Measurements from ENCODE around the gene TFCP2.

TFCP2 gene

DNA sequence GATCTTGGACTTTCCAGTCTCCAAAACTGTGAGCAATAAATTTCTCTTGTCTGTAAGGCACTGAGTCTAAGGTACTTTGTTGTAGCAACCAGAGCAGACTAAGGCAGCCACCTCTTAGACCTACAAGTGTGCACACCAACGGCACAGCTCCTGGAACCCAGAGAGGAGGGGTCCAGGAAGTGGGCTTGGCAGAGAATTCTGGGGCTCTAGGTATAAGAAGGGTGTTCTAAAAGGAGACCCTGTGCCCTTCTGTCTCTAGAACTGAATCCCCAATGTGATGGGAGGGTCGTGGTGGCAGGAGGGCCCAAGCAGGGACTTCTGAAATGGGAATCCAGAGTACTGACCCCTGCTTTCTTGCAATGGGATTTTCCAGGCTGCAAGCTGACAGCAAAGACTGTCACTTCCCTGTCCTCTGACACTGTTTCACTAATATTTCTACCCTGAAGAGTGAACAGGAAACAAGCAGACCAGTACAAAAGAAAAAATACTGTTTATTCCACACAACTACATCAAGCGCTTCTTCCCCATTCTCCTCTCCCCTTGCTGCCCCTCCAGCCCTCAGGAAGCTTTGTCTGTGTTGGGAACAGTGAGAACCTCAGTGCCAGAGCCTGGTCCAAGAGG lies 13.6 kb upstream of the TFCP2 start:
- no peak for TF ChIP-seq CTCF (IDR thresholded peaks at IDR 0.05; ENCODE audit: control extremely low read depth, extremely low read depth, low read depth, missing control alignments)
- ChIA-PET POLR2A (no interaction called here), CTCF (interaction anchor here (0.7 to 1.2 kb wide), 4 partner anchors 12 to 32 kb away, joined by 3 to 4 read pairs (median 4); no protein-coding TSS in a partner anchor)
- DNase-seq (ENCODE audit: extremely low spot score), result no peak

- no peak for TF ChIP-seq CTCF (IDR thresholded peaks at IDR 0.05; ENCODE audit: control extremely low read depth, extremely low read depth, low read depth, missing control alignments)
- CTCF ChIA-PET, result interaction anchor here (1.2 to 1.3 kb wide), 2 partner anchors 10 to 11 kb away, joined by 4 read pairs; no protein-coding TSS in a partner anchor
- DNase-seq (ENCODE audit: extremely low spot score), result no peak
- POLR2A ChIA-PET, result no interaction called here
These were observed 12.3 kb upstream of the TFCP2 start for GRCh38 chr12:51185171-51185717.

DNA sequence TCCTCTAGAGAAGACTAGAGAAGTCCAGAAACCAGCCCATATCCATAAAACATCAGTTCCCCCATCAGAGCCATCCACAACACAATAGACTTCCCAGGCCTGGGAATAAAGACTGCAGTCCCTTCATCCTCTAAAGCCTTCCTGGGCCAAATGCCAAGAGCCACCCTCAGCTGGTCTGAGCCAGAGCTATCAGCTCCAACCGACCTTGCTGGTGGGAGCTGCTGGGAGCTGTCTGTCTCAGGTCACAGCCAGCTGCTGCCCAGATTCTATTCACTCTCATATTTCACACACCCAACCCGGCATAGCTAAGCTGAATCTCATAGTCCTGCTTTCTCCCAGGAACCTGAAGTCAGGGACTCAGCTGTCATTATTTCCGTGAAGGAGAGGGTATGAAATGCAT lies 10.9 kb upstream of the TFCP2 start:
- TF ChIP-seq CTCF (IDR thresholded peaks at IDR 0.05; ENCODE audit: control extremely low read depth, extremely low read depth, low read depth, missing control alignments), result no peak
- CTCF ChIA-PET, result interaction anchor here (0.7 to 2.5 kb wide), 6 partner anchors 9 to 158 kb away, joined by 3 to 8 read pairs (median 4); no protein-coding TSS in a partner anchor
- POLR2A ChIA-PET, result interaction anchor here (0.6 kb wide), 1 partner anchor 10 kb away, joined by 4 read pairs; no protein-coding TSS in a partner anchor
- DNase-seq (ENCODE audit: extremely low spot score), result no peak

GRCh38 chr12:51183349-51183748 lies 10.4 kb upstream of the TFCP2 start:
- DNase-seq (ENCODE audit: extremely low spot score), result no peak
- TF ChIP-seq CTCF (IDR thresholded peaks at IDR 0.05; ENCODE audit: control extremely low read depth, extremely low read depth, low read depth, missing control alignments), result no peak
- ChIA-PET CTCF (interaction anchor here (1.0 to 2.5 kb wide), 4 partner anchors 10 to 158 kb away, joined by 4 to 8 read pairs (median 4); no protein-coding TSS in a partner anchor), POLR2A (interaction anchor here (0.6 kb wide), 1 partner anchor 10 kb away, joined by 4 read pairs; no protein-coding TSS in a partner anchor)

DNA sequence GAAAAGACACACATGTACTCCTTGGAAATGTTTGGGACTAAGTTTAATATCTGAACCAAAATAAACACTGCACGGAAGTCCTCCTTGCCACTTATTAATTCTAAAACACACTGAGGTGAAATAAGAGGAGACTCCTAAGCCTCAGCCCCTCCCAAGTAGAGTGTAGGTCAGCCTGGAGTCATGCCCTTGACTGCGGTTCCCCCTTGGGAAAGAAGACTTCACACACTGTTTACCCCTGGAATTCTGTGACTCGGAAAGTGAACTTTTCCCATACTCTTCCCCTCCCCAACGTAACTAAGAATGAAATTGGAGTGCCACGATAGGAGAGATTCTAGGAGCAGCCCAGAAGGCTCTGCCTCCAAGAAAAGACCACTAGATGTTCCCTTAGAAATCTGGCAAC lies 8.6 kb upstream of the TFCP2 start:
- CTCF ChIA-PET, result no interaction called here
- TF ChIP-seq CTCF (IDR thresholded peaks at IDR 0.05; ENCODE audit: control extremely low read depth, extremely low read depth, low read depth, missing control alignments), result no peak
- DNase-seq (ENCODE audit: extremely low spot score), result no peak
- POLR2A ChIA-PET, result no interaction called here

- CTCF ChIA-PET, result interaction anchor here (0.9 to 1.7 kb wide), 2 partner anchors 11 to 163 kb away, joined by 3 to 4 read pairs; no protein-coding TSS in a partner anchor
These were observed 5.0 kb upstream of the TFCP2 start for GRCh38 chr12:51177897-51178296.

More at GRCh38 chr12:51177897-51178296, 5.0 kb upstream of the TFCP2 start:
- DNase-seq (ENCODE audit: extremely low spot score), result no peak
- POLR2A ChIA-PET, result no interaction called here
- no peak for TF ChIP-seq CTCF (IDR thresholded peaks at IDR 0.05; ENCODE audit: control extremely low read depth, extremely low read depth, low read depth, missing control alignments)
